HepG2 (cell line): ENCODE results near the gene ELL. TPM values are rescaled to one million over a fixed set of nuclear protein-coding genes. Genes with fewer than 3 reads are reported as not detected.

Source experiments
- BORCS8-MEF2B ChIP-seq: sonication (generic); formaldehyde crosslinking; IDR thresholded peaks from 2 replicates; pipeline ENCODE4 v1.8.0; 2022; ENCODE audit warnings: mild to moderate bottlenecking, missing genetic modification reagents
- CTCF ChIP-seq: sonication (generic); formaldehyde crosslinking; IDR thresholded peaks from 2 replicates; pipeline ENCODE4 v1.5.0; 2020; ENCODE audit warnings: mild to moderate bottlenecking, missing genetic modification reagents, moderate library complexity
- DPF2 ChIP-seq: sonication (generic); formaldehyde crosslinking; IDR thresholded peaks from 2 replicates; pipeline ENCODE4 v1.4.0; 2020; ENCODE audit warnings: mild to moderate bottlenecking, low read depth, missing genetic modification reagents, borderline replicate concordance
- E2F5 ChIP-seq: sonication (generic); formaldehyde crosslinking; conservative IDR thresholded peaks from 2 replicates; pipeline ENCODE4 v1.4.0; 2020; ENCODE audit warnings: missing genetic modification reagents
- EEA1 ChIP-seq: sonication (generic); formaldehyde crosslinking; IDR thresholded peaks from 2 replicates; pipeline ENCODE4 v1.5.1; 2020; ENCODE audit warnings: mild to moderate bottlenecking, missing genetic modification reagents, borderline replicate concordance
- GFI1 ChIP-seq: sonication (generic); formaldehyde crosslinking; IDR thresholded peaks from 2 replicates; pipeline ENCODE4 v1.5.0; 2020; ENCODE audit warnings: missing genetic modification reagents, mild to moderate bottlenecking, borderline replicate concordance
- ISL2 ChIP-seq: sonication (generic); formaldehyde crosslinking; IDR thresholded peaks from 2 replicates; pipeline ENCODE4 v1.5.0; 2020; ENCODE audit warnings: missing genetic modification reagents
- KDM5B ChIP-seq: sonication (generic); formaldehyde crosslinking; IDR thresholded peaks from 2 replicates; pipeline ENCODE4 v1.4.0; 2020; ENCODE audit warnings: missing genetic modification reagents, mild to moderate bottlenecking, borderline replicate concordance
- MIXL1 ChIP-seq: IDR thresholded peaks from 2 replicates; pipeline ENCODE4 v1.6.1; 2016
- NFKB2 ChIP-seq: sonication (generic); formaldehyde crosslinking; IDR thresholded peaks from 2 replicates; pipeline ENCODE4 v1.4.0; 2020; ENCODE audit warnings: missing genetic modification reagents, borderline replicate concordance
- POGK ChIP-seq: sonication (generic); formaldehyde crosslinking; conservative IDR thresholded peaks from 2 replicates; pipeline ENCODE4 v1.8.0; 2022; ENCODE audit warnings: mild to moderate bottlenecking, moderate library complexity, missing genetic modification reagents
- RAD21 ChIP-seq: fragments of 450-650 bp; formaldehyde crosslinking; IDR thresholded peaks from 2 replicates; pipeline ENCODE4 v1.5.0; 2020; ENCODE audit warnings: mild to moderate bottlenecking
- REPIN1 ChIP-seq: sonication (generic); formaldehyde crosslinking; IDR thresholded peaks from 2 replicates; pipeline ENCODE4 v1.8.0; 2022; ENCODE audit warnings: missing genetic modification reagents, low read depth, mild to moderate bottlenecking, borderline replicate concordance
- SMC3 ChIP-seq: IDR thresholded peaks from 2 replicates; pipeline ENCODE4 v1.6.1; 2011; ENCODE audit warnings: low read length, improper control_type of control experiment
- STAG1 ChIP-seq: sonication (generic); formaldehyde crosslinking; IDR thresholded peaks from 2 replicates; pipeline ENCODE4 v1.4.0; 2020; ENCODE audit warnings: missing genetic modification reagents
- THAP7 ChIP-seq: sonication (generic); formaldehyde crosslinking; IDR thresholded peaks from 2 replicates; pipeline ENCODE4 v1.8.1; 2023; ENCODE audit warnings: mild to moderate bottlenecking, missing genetic modification reagents
- ZBTB21 ChIP-seq: sonication (generic); formaldehyde crosslinking; IDR thresholded peaks from 2 replicates; pipeline ENCODE4 v1.4.0; 2020; ENCODE audit warnings: missing genetic modification reagents
- ZBTB46 ChIP-seq: sonication (generic); formaldehyde crosslinking; IDR thresholded peaks from 2 replicates; pipeline ENCODE4 v1.4.0; 2020; ENCODE audit warnings: mild to moderate bottlenecking, missing genetic modification reagents, borderline replicate concordance
- ZNF263 ChIP-seq: sonication (generic); formaldehyde crosslinking; IDR thresholded peaks from 2 replicates; pipeline ENCODE4 v1.4.0; 2020; ENCODE audit warnings: missing genetic modification reagents
- ZNF556 ChIP-seq: sonication (generic); formaldehyde crosslinking; IDR thresholded peaks from 2 replicates; pipeline ENCODE4 v1.4.0; 2020; ENCODE audit warnings: mild to moderate bottlenecking, missing genetic modification reagents, borderline replicate concordance
- ZNF709 ChIP-seq: sonication (generic); formaldehyde crosslinking; IDR thresholded peaks from 2 replicates; pipeline ENCODE4 v1.5.0; 2020; ENCODE audit warnings: mild to moderate bottlenecking, missing genetic modification reagents
- ZNF782 ChIP-seq: sonication (generic); formaldehyde crosslinking; IDR thresholded peaks from 2 replicates; pipeline ENCODE4 v1.4.0; 2020; ENCODE audit warnings: missing genetic modification reagents, mild to moderate bottlenecking, borderline replicate concordance
- ZNF790 ChIP-seq: sonication (generic); formaldehyde crosslinking; IDR thresholded peaks from 2 replicates; pipeline ENCODE4 v1.8.0; 2022; ENCODE audit warnings: missing genetic modification reagents, mild to moderate bottlenecking, borderline replicate concordance
- polyA plus RNA-seq, 8 experiments: library from polyadenylated mRNA; depleted of rRNA in 3 of 8; stranded (reverse) in 7 of 8; unstranded in 1 of 8; fragments of >200 nt; fragmentation: Illumina TruSeq in 4 of 8; extraction: Trizol in 4 of 8; gene quantifications; 2 replicates each; pipeline versions ENCODE4 v1.2.1 to v1.2.3, GENCODE V29; 2011 to 2016; ENCODE audit warnings: low read depth in 4 of 8, missing spikeins in 1 of 8, mixed read lengths in 1 of 8; ENCODE audit not compliant: insufficient read depth in 1 of 8
- total RNA-seq, 5 experiments: library from RNA; depleted of rRNA; stranded (reverse); fragments of >200 nt; fragmentation: Illumina TruSeq; extraction: Trizol; gene quantifications; 2 replicates each; pipeline ENCODE4 v1.2.3, GENCODE V29; 2016; ENCODE audit warnings: low read depth in 1 of 5

The ELL gene
- total and polyA plus RNA-seq, 2 of the 13 experiments (the other 11 are each of a cell fraction or from before 2014, with no cell fraction given), result 3.7 to 5.4 TPM

DNA sequence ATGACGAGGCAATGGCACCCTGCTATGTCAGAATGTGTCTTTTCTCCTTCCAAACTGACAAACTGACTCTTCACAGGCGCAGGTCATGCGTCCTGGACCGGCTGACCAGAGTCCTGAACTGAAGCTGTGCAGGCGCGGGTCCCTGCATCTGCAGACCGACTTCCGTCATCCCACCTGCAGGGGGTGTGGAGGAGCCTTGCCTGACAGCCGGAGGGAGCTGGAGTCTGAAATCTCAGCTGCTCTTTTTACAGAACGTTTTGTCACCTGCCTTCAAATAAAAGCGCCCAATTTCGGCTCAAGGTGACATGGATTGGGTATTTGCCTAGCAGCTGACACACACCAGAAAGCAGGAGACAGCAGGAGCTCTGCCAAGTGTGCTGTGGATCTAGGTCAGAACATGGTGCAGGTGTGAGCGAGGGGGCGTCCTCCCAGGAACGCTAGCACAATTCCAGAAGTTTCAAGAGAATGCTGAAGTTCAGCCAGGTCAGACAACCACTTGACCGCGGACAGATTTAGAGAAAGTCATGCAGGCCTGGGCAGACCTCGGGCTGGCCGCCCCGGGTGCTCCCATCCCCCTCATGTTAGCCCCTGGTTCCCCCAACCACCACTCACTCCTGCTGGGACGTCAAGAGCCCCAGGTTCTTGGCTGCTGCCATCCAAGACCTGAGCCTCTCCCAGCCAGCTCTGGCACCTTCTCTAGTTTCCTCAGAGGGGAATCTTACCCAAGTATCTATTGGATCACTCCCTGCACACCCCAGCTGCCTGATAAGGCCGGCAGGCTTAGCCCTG, 32.8 kb downstream of the ELL start (continued):
- TF ChIP-seq ZBTB46 (CRISPR knock-in tag) (no peak), SMC3 (peak; percentile 71), ZNF263 (CRISPR knock-in tag) (peak; percentile 29; the same call in 1 of the 2 replicates), REPIN1 (CRISPR knock-in tag) (0 out of 2 replicates have a peak, but pooled peaks have one; percentile 28), STAG1 (CRISPR knock-in tag) (peak; percentile 79), KDM5B (no peak), BORCS8-MEF2B (peak; percentile 39; the same call in 1 of the 2 replicates), GFI1 (CRISPR knock-in tag) (peak; percentile 76; the same call in 1 of the 2 replicates), ZNF709 (CRISPR knock-in tag) (no peak), RAD21 (peak; percentile 83), ZBTB21 (no peak), THAP7 (CRISPR knock-in tag) (no peak; the same call in 1 of the 2 replicates), ISL2 (CRISPR knock-in tag) (0 out of 2 replicates have a peak, but pooled peaks have one; percentile 26), ZNF556 (no peak), ZNF782 (CRISPR knock-in tag) (no peak), POGK (CRISPR knock-in tag) (no peak), EEA1 (no peak), NFKB2 (CRISPR knock-in tag) (no peak), CTCF (CRISPR knock-in tag) (peak; percentile 74), ZNF790 (CRISPR knock-in tag) (no peak), MIXL1 (no peak), E2F5 (no peak), DPF2 (CRISPR knock-in tag) (no peak)
